Endodermal cell (in vitro differentiated cells): ENCODE results near the gene OR51I2. TPM values are rescaled to one million over a fixed set of nuclear protein-coding genes. Genes with fewer than 3 reads are reported as not detected.

Experiments
- DNase-seq: peaks from one replicate; pipeline ENCODE4 v3.0.0-alpha.2; 2017
- H3K27ac ChIP-seq: 2 replicates; pipeline ENCODE4 v1.5.1; 2013; ENCODE audit warnings: mild to moderate bottlenecking, low read depth, low read length, moderate library complexity
- H3K27me3 ChIP-seq: 2 replicates; pipeline ENCODE4 v1.6.1; 2013; ENCODE audit warnings: mild to moderate bottlenecking, low read length, moderate library complexity; ENCODE audit not compliant: insufficient read depth, control insufficient read depth, poor library complexity, severe bottlenecking
- H3K36me3 ChIP-seq: 2 replicates; pipeline ENCODE4 v1.7.0; 2013; ENCODE audit warnings: mild to moderate bottlenecking, low read length, moderate library complexity; ENCODE audit not compliant: control insufficient read depth, insufficient read depth
- H3K4me1 ChIP-seq: one replicate; pipeline ENCODE4 v1.7.0; 2013; ENCODE audit warnings: low read length; ENCODE audit not compliant: control insufficient read depth, insufficient read depth
- H3K4me3 ChIP-seq: 2 replicates; pipeline ENCODE4 v1.5.1; 2013; ENCODE audit warnings: mild to moderate bottlenecking, low read length, moderate library complexity
- H3K9ac ChIP-seq: 2 replicates; pipeline ENCODE4 v1.6.1; 2013; ENCODE audit warnings: mild to moderate bottlenecking, low read length, moderate library complexity; ENCODE audit not compliant: poor library complexity, severe bottlenecking; ENCODE audit errors: extremely low read depth
- H3K9me3 ChIP-seq: 2 replicates; pipeline ENCODE4 v1.6.1; 2013; ENCODE audit warnings: mild to moderate bottlenecking, low read length, moderate library complexity; ENCODE audit not compliant: control insufficient read depth
- H3K27ac Mint-ChIP-seq: 2 replicates; pipeline ENCODE4 v1.8.0; 2020; ENCODE audit warnings: mixed read lengths
- H3K27me3 Mint-ChIP-seq: 2 replicates; pipeline ENCODE4 v1.8.0; 2021; ENCODE audit warnings: mild to moderate bottlenecking, mixed read lengths; ENCODE audit not compliant: insufficient read depth
- H3K36me3 Mint-ChIP-seq: 2 replicates; pipeline ENCODE4 v1.8.0; 2020; ENCODE audit warnings: low read depth, mixed read lengths
- H3K4me1 Mint-ChIP-seq: 2 replicates; pipeline ENCODE4 v1.8.0; 2020; ENCODE audit warnings: mixed read lengths
- H3K4me3 Mint-ChIP-seq: 2 replicates; pipeline ENCODE4 v1.8.0; 2020; ENCODE audit warnings: mild to moderate bottlenecking, moderate library complexity, mixed read lengths
- H3K9me3 Mint-ChIP-seq: 2 replicates; pipeline ENCODE4 v1.8.0; 2020; ENCODE audit warnings: mild to moderate bottlenecking, mixed read lengths
- WGBS, 2 experiments: methylation state at CpG; one replicate each; pipeline versions ENCODE4 v1.1.5 to v1.1.7; 2013; ENCODE audit warnings: missing lambda C conversion rate in 2 of 2, mixed read lengths in 1 of 2; ENCODE audit not compliant: insufficient coverage in 1 of 2, insufficient read length in 1 of 2; 5-methylcytosine and 5-hydroxymethylcytosine counted together
- long read RNA-seq, 4 experiments: library from polyadenylated mRNA in 2 of 4; library from RNA in 1 of 4; library from capped mRNA in 1 of 4; stranded (forward) in 3 of 4; unstranded in 1 of 4; transcript quantifications; one replicate each; pipeline ENCODE4 v2.0.0, GENCODE V29; 2020 to 2021; ENCODE audit warnings: inconsistent platforms in 1 of 4
- polyA plus RNA-seq, 2 experiments: library from polyadenylated mRNA; stranded (reverse); fragments of 50-300 nt; gene quantifications; one replicate each; pipeline ENCODE4 v1.2.3, GENCODE V29; 2013
- total RNA-seq, 2 donors: library from RNA; stranded (reverse); fragmentation: NEBNext Ultra II Directional in 1 of 2; extraction: Animal tissue kit (Norgen Biotek cat#: 25700) in 1 of 2; gene quantifications; 2 replicates in 1 of 2; 3 replicates in 1 of 2; pipeline ENCODE4 v1.2.1, GENCODE V29; 2021
- TF ChIP-seq, protein P1 (sequence below): fragments of 200-600 bp; sonication (generic); conservative IDR thresholded peaks from 2 replicates; pipeline ENCODE4 v1.5.0; 2021; ENCODE audit warnings: antibody characterized with exemption, mild to moderate bottlenecking

Gene OR51I2, protein sequence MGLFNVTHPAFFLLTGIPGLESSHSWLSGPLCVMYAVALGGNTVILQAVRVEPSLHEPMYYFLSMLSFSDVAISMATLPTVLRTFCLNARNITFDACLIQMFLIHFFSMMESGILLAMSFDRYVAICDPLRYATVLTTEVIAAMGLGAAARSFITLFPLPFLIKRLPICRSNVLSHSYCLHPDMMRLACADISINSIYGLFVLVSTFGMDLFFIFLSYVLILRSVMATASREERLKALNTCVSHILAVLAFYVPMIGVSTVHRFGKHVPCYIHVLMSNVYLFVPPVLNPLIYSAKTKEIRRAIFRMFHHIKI
- not detected for total RNA-seq
- not detected for polyA plus RNA-seq (2013, experiment 1 of 2)
- polyA plus RNA-seq (2013, experiment 2 of 2) = not detected
- long read RNA-seq, experiment 1 = 0 reads
- long read RNA-seq, experiment 2 = 0 reads
- long read RNA-seq, experiment 3 = 0 reads
- long read RNA-seq, experiment 4 = 0 reads

DNA sequence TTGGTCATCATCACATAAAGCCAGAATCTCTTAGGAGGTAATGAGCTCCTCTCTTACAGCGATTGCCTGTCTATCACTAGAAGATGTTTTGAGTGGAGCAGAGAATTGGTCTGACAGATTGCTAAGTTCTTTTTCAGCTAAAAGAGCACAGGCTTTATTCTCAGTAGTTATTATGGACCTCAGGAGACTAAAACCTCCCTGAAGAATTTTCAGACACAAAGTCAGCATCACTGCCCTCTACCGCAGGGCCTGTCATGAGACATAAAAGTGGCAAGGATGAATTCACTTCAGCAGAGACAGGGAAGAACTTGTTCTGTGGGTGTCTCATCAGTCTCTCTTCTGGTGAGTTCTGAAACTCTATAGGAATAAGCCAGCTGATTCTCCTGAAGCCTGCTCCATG is at the start of gene OR51I2:
Gene OR51I2 (plus strand): TSS at position 301 of the 400 bp plus-strand sequence. CDS start 4,166 bp downstream, outside the sequence.
- H3K27me3 Mint-ChIP-seq = peaks cover 8% of the 10 kb centered on the region
- no peaks in the 10 kb centered on the region for H3K36me3 Mint-ChIP-seq
- H3K27ac Mint-ChIP-seq = no peak within 1 kb of the TSS
- no peaks in the 10 kb centered on the region for H3K36me3 ChIP-seq
- WGBS, 2 experiments = 83 to 93% methylated on average over 1 to 2 of the region's 2 CpGs
- no peaks in the 10 kb centered on the region for H3K9me3 ChIP-seq
- H3K4me3 Mint-ChIP-seq = no peak within 1 kb of the TSS
- H3K27ac ChIP-seq = no peak within 1 kb of the TSS
- TF ChIP-seq, protein P1, sequence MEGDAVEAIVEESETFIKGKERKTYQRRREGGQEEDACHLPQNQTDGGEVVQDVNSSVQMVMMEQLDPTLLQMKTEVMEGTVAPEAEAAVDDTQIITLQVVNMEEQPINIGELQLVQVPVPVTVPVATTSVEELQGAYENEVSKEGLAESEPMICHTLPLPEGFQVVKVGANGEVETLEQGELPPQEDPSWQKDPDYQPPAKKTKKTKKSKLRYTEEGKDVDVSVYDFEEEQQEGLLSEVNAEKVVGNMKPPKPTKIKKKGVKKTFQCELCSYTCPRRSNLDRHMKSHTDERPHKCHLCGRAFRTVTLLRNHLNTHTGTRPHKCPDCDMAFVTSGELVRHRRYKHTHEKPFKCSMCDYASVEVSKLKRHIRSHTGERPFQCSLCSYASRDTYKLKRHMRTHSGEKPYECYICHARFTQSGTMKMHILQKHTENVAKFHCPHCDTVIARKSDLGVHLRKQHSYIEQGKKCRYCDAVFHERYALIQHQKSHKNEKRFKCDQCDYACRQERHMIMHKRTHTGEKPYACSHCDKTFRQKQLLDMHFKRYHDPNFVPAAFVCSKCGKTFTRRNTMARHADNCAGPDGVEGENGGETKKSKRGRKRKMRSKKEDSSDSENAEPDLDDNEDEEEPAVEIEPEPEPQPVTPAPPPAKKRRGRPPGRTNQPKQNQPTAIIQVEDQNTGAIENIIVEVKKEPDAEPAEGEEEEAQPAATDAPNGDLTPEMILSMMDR = no peak
- no peak within 1 kb of the TSS for H3K4me3 ChIP-seq
- H3K4me1 Mint-ChIP-seq = peaks cover 3% of the 10 kb centered on the region
- H3K4me1 ChIP-seq = no peaks in the 10 kb centered on the region
- DNase-seq = no peak
- H3K9me3 Mint-ChIP-seq = no peaks in the 10 kb centered on the region
- H3K27me3 ChIP-seq = no peaks in the 10 kb centered on the region
- no peak within 1 kb of the TSS for H3K9ac ChIP-seq

DNA sequence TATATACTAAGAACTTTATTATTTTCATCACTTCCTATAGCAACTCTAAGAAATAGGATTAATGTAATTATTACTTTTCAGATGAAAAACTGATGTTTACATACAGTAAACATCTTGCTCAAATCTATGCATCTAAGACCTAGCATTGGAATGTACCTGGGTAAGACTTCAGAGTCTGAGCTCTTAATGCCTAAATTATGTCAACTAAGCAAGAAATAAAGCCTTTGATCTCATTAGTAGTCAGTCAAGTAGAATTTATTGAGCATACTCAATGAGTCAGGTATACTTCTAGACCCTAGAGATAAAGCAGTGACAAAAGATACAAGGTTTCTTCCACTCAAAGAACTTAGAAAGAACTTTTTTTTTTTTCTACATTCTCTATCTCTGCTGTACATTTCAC is 44.0 kb upstream of the OR51I2 start:
- H3K27me3 Mint-ChIP-seq = no peaks in the 10 kb centered on the region
- H3K4me1 Mint-ChIP-seq = peaks cover 9% of the 10 kb centered on the region
- H3K27me3 ChIP-seq = no peaks in the 10 kb centered on the region
- TF ChIP-seq, protein P1 = no peak
- no peaks in the 10 kb centered on the region for H3K4me1 ChIP-seq
- no peaks in the 10 kb centered on the region for H3K36me3 ChIP-seq
- peaks cover 2% of the 10 kb centered on the region for H3K9me3 Mint-ChIP-seq
- H3K36me3 Mint-ChIP-seq = no peaks in the 10 kb centered on the region
- H3K4me3 Mint-ChIP-seq = no peak overlapping the region
- H3K9ac ChIP-seq = no peak overlapping the region
- no peak for DNase-seq
- no peak overlapping the region for H3K27ac Mint-ChIP-seq
- H3K27ac ChIP-seq = no peak overlapping the region
- H3K4me3 ChIP-seq = no peak overlapping the region
- no peaks in the 10 kb centered on the region for H3K9me3 ChIP-seq

DNA sequence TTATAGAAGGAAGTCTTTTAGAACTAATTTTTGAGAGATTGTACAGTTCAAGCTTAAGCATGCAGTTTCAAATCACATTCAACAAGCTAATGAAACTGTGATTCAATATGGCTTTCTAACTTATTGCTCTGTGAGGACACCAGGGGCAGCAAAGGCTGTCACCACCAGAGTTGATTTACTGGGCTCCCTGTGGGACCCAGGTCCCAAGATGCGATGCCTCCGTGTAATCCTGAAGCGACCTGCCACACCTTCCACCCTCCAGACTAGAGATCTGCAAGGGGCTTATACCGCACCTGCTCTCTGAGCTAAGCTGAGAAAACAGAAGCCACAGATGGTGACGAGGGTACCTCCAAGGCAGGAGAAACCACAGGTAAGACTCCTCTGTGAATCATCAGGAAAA is 28.1 kb upstream of the OR51I2 start:
- H3K4me1 Mint-ChIP-seq = peaks cover 28% of the 10 kb centered on the region
- Histone ChIP-seq H3K9me3 (no peaks in the 10 kb centered on the region), H3K36me3 (no peaks in the 10 kb centered on the region), H3K27me3 (no peaks in the 10 kb centered on the region), H3K4me1 (peaks cover 8% of the 10 kb centered on the region), H3K9ac (no peak overlapping the region), H3K4me3 (no peak overlapping the region), H3K27ac (no peak overlapping the region)
- 73 to 79% methylated on average over 3 to 5 of the region's 5 CpGs for WGBS, 2 experiments
- no peaks in the 10 kb centered on the region for H3K27me3 Mint-ChIP-seq
- no peak overlapping the region for H3K4me3 Mint-ChIP-seq
- TF ChIP-seq, protein P1 = peak; percentile 66
- peaks cover 6% of the 10 kb centered on the region for H3K36me3 Mint-ChIP-seq
- peak; percentile 62 for DNase-seq
- peaks cover 24% of the 10 kb centered on the region for H3K9me3 Mint-ChIP-seq
- no peak overlapping the region for H3K27ac Mint-ChIP-seq
